Smooth muscle cell (in vitro differentiated cells): Measurements from ENCODE around the gene NUTM2E. TPM values are rescaled to one million over a fixed set of nuclear protein-coding genes. Genes with fewer than 3 reads are reported as not detected.
"Not testable (repeated sequence)": the region's sequence is repeated elsewhere in the genome, so short reads cannot be mapped to it uniquely, and the experiment has no call there.

Source experiments
- DNase-seq: peaks from one replicate; lab custom pipeline; 2025; ENCODE audit not compliant: unreplicated experiment; lab: John Stamatoyannopoulos, UW
- H2AFZ ChIP-seq: fragments of 200-600 bp; sonication (generic); 2 replicates; pipeline ENCODE4 v1.6.0; 2016; ENCODE audit warnings: antibody characterized with exemption, low read depth, mild to moderate bottlenecking
- H3F3A ChIP-seq: fragments of 200-600 bp; sonication (generic); 2 replicates; pipeline ENCODE4 v1.6.0; 2017; ENCODE audit warnings: antibody characterized with exemption, low read depth
- H3K27ac ChIP-seq: fragments of 200-600 bp; sonication (generic); 2 replicates; pipeline ENCODE4 v1.5.1; 2016; ENCODE audit warnings: low read depth, mild to moderate bottlenecking
- H3K27me3 ChIP-seq: fragments of 200-600 bp; sonication (generic); 2 replicates; pipeline ENCODE4 v1.6.1; 2016; ENCODE audit warnings: low read depth, mild to moderate bottlenecking
- H3K36me3 ChIP-seq: fragments of 200-600 bp; sonication (generic); 2 replicates; pipeline ENCODE4 v1.5.1; 2016; ENCODE audit warnings: low read depth
- H3K4me1 ChIP-seq: fragments of 200-600 bp; sonication (generic); 2 replicates; pipeline ENCODE4 v1.5.1; 2016; ENCODE audit warnings: low read depth
- H3K4me2 ChIP-seq: fragments of 200-600 bp; sonication (generic); 2 replicates; pipeline ENCODE4 v1.6.0; 2016; ENCODE audit warnings: mild to moderate bottlenecking
- H3K4me3 ChIP-seq: fragments of 200-600 bp; sonication (generic); 2 replicates; pipeline ENCODE4 v1.5.1; 2016; ENCODE audit warnings: mild to moderate bottlenecking
- H3K79me2 ChIP-seq: fragments of 200-600 bp; sonication (generic); 2 replicates; pipeline ENCODE4 v1.6.0; 2016; ENCODE audit warnings: low read depth, mild to moderate bottlenecking
- H3K9ac ChIP-seq: fragments of 200-600 bp; sonication (generic); 2 replicates; pipeline ENCODE4 v1.6.0; 2016; ENCODE audit warnings: low read depth
- H3K9me3 ChIP-seq: fragments of 200-600 bp; sonication (generic); replicated peaks from 2 replicates; pipeline ENCODE4 v1.5.1; 2016; ENCODE audit warnings: low read depth
- H4K20me1 ChIP-seq: fragments of 200-600 bp; sonication (generic); 2 replicates; pipeline ENCODE4 v1.6.0; 2016; ENCODE audit warnings: low read depth
- WGBS: methylation state at CpG from one replicate; pipeline ENCODE4 v1.1.7; 2016; ENCODE audit warnings: low lambda C conversion rate; 5-methylcytosine and 5-hydroxymethylcytosine counted together
- polyA plus RNA-seq: library from polyadenylated mRNA; unstranded; fragments of >200 nt; fragmentation: Nextera tagmentation; extraction: Ambion mirVana; gene quantifications from 2 replicates; pipeline ENCODE4 v1.2.1, GENCODE V29; 2016
- total RNA-seq: library from RNA; depleted of rRNA; stranded (reverse); fragments of >200 nt; gene quantifications from 2 replicates; pipeline ENCODE4 v1.2.3, GENCODE V29; 2014

Gene NUTM2E
- total and polyA plus RNA-seq, 2 experiments from 2014 or later = not detected

DNA sequence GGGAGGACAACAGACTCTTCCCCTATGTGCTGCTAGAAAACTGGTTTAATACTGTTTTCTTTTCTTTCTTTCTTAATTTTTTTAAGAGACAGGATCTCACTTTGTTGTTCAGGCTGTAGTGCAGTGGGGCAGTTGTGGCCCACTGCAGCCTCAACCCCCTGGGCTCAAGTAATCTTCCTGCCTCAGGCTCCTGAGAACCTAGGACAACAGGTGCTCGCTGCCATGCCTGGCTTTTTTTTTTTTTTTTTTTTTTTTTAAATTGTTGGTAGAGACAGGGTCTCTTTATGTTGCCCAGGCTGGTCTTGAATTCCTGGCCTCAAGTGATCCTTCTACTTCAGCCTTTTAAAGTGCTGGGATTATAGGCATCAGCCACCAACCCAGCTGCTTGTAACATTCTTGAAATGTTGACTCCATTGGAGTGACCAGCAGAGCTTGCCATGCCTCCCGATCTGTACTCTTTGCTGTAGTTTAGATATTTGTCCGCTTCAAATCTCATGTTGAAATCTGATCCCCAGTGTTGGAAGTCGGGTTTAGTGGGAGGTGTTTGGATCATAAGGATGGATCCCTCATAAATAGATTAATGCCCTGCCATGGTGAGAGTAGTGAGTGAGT, 34.5 kb upstream of the NUTM2E start:
- H3K4me1 ChIP-seq, H3K79me2 ChIP-seq, H3K9me3 ChIP-seq, H3K4me3 ChIP-seq, DNase-seq, H3K27me3 ChIP-seq, H3F3A ChIP-seq, H3K27ac ChIP-seq, H3K36me3 ChIP-seq, H3K4me2 ChIP-seq, H2AFZ ChIP-seq, H4K20me1 ChIP-seq, H3K9ac ChIP-seq: not testable (repeated sequence)
- 88% methylated on average over 3 of the region's 4 CpGs for WGBS

DNA sequence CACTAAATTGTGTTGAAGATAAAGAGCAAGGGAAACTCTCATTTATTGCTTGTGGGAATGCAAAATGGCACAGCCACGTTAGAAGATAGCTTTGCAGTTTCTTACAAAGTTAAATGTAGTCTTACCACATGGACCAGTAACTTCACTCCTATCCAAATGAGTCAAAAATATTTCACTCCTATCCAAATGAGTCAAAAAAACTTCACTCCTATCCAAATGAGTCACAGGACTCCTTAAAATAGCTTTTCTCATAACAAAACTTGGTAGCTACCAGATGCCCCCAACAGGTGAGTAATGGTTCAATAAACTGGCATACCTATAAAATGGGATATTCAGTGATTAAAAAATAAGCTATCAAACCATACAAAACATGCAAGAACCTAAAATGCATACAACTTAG, 27.2 kb upstream of the NUTM2E start:
- no CpG with 5 or more reads among the region's 1 CpG for WGBS

DNA sequence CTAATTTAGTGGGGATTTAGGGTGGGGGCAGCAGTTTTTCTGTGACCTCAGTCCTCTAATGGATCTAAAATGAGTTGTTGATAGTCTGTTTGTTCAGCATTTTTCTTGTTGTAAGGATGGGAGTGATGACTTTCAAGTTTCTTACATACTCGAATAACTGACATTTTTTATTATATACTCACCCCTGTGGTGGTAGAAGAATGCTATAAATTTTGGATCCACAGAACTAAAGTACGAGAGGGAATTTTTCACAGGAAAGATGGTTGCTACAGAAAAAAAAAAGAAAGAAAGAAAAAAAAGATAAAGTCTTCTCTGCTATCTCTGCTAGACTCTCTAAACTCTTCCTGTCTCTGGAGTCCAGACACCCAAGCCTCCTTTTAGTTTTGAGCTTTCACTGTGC, 20.7 kb upstream of the NUTM2E start:
- H3K27ac ChIP-seq, H3K27me3 ChIP-seq, H3K4me2 ChIP-seq, H3F3A ChIP-seq, H3K4me1 ChIP-seq, DNase-seq, H3K9me3 ChIP-seq, H3K79me2 ChIP-seq, H3K4me3 ChIP-seq, H4K20me1 ChIP-seq, H2AFZ ChIP-seq, H3K36me3 ChIP-seq, H3K9ac ChIP-seq: not testable (repeated sequence)
- WGBS = 47% methylated on average over 2 of the region's 2 CpGs

More for the DNA sequence above, 27.2 kb upstream of the NUTM2E start:
- H3K27ac ChIP-seq, H4K20me1 ChIP-seq, H3F3A ChIP-seq, H3K4me3 ChIP-seq, H3K4me1 ChIP-seq, H3K9ac ChIP-seq, H3K36me3 ChIP-seq, H2AFZ ChIP-seq, H3K79me2 ChIP-seq, H3K9me3 ChIP-seq, H3K27me3 ChIP-seq, H3K4me2 ChIP-seq, DNase-seq: not testable (repeated sequence)

DNA sequence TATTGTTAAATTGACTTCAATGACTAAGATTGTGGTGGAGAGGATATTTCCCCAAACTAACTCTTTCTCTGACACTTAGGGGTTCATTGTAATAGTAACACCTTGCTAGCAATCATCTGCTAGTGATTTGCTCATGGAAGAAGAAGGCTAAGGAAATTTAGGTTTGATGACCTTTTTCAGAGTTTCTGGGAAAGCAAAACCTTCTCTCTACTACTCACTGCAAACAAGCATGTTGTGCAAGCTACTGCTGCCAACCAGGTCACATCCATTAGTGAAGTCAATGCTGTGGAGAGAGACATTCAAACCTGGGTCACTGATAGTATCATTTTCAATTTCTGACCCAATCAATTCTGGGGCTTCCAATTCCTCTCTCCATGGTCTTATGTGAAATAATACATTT, 14.6 kb upstream of the NUTM2E start:
- H3K27me3 ChIP-seq, DNase-seq, H3K4me3 ChIP-seq, H3K4me1 ChIP-seq, H3K27ac ChIP-seq, H3F3A ChIP-seq, H3K9ac ChIP-seq, H3K4me2 ChIP-seq, H3K9me3 ChIP-seq, H2AFZ ChIP-seq, H3K36me3 ChIP-seq, H3K79me2 ChIP-seq: not testable (repeated sequence)
- H4K20me1 ChIP-seq = peaks cover 11% of the 10 kb centered on the region

DNA sequence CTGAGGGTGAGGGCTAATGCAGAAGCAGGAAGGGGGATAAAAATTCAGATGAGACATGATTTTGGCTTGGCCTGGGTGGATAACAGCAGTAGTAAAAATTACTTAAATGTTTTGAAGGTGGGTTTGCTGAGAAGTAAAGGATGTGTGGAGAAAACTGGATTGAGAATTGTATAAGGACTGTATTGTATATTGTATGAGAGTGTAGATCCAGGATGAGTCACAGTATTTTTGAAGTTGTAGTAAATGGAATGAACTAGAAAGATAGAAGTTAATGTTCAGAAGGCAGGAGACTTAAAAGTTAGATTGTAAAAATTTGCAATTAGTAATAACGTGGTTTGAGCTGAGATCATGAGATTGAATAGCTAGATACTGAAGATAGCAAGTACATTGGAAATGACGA, 10.2 kb upstream of the NUTM2E start:
- H2AFZ ChIP-seq, DNase-seq, H3K9ac ChIP-seq, H3K4me2 ChIP-seq, H3K4me1 ChIP-seq, H3K4me3 ChIP-seq, H3F3A ChIP-seq, H3K27me3 ChIP-seq, H3K27ac ChIP-seq, H3K79me2 ChIP-seq, H3K9me3 ChIP-seq, H4K20me1 ChIP-seq, H3K36me3 ChIP-seq: not testable (repeated sequence)
- 88% methylated on average over 2 of the region's 2 CpGs for WGBS

DNA sequence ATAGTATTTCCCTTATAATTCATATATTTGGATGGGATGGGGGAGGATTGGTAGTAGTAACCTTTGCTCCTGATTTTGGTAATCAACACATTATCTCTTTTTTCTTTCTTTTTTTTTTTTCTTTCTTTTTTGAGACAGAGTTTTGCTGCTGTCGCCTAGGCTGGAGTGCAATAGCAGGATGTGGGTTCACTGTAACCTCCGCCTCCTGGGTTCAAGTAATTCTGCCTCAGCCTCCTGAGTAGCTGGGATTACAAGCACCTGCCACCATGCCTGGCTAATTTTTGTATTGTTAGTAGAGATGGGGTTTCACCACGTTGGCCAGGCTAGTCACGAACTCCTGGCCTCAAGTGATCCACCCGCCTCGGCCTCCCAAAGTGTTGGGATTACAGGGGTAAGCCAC, 3.2 kb upstream of the NUTM2E start:
- H3K9me3 ChIP-seq = not testable (repeated sequence)

DNA sequence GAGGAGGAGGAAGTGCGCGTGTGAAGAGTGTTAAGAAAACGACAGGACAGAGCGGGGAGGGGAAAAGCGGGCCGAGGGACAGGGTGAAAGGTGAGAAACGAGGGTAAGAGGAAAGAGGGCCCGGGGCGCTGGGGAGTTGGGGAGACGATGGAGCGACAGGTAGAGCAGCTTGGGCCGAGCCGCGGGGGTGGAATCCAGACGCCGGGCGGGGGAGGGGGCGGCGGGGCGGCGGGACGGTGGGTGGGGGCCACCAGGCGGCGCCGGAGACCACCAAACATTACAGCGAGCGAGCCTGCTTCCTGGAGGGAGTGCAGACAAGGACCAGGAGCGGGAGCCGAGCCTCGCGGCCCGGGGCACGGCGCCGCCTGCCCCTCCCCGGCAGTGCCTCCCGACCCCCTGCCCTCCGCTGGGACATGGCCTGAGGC, 940 bp upstream of the NUTM2E start:
- H3K36me3 ChIP-seq, DNase-seq, H3K4me1 ChIP-seq, H3K9me3 ChIP-seq, H3K27ac ChIP-seq, H3F3A ChIP-seq, H2AFZ ChIP-seq, H3K27me3 ChIP-seq: not testable (repeated sequence)
- H3K79me2 ChIP-seq = peaks cover 45% of the 10 kb centered on the region
- H4K20me1 ChIP-seq = peaks cover 17% of the 10 kb centered on the region
- H3K9ac ChIP-seq = peak overlapping the region; percentile 90
- H3K4me3 ChIP-seq = peak overlapping the region; percentile 67
- WGBS = no CpG with 5 or more reads among the region's 38 CpGs
- peak overlapping the region; percentile 90 for H3K4me2 ChIP-seq

More for the DNA sequence above, 3.2 kb upstream of the NUTM2E start:
- peaks cover 17% of the 10 kb centered on the region for H4K20me1 ChIP-seq
- not testable (repeated sequence) for DNase-seq, H3K4me3 ChIP-seq, H3K9ac ChIP-seq, H2AFZ ChIP-seq, H3K27ac ChIP-seq, H3K36me3 ChIP-seq, H3K4me2 ChIP-seq, H3K27me3 ChIP-seq, H3K4me1 ChIP-seq, H3F3A ChIP-seq
- WGBS = 86% methylated on average over 6 of the region's 6 CpGs
- peaks cover 47% of the 10 kb centered on the region for H3K79me2 ChIP-seq

DNA sequence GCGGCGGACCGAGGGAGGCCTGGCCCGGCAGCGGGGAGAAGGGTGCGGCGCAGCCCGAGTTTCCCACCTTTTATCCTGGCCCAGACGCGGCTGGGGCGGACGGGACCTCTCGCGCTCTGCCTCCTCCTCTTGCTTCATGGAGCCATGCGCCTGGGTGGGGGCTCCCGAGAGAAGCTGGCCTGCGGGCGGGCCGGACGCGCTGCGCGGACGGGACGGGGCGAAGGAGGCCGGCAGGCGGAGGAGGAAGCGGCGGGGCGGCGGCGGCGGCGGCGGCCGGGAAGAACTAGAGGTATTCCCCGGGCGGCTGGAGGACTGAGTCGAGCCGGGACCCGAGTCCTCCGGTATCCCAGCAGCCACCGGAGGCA, 426 bp upstream of the NUTM2E start:
- DNase-seq, H2AFZ ChIP-seq, H3K27me3 ChIP-seq, H3F3A ChIP-seq, H3K9me3 ChIP-seq, H3K36me3 ChIP-seq, H3K4me1 ChIP-seq: not testable (repeated sequence)
- Histone ChIP-seq H3K4me3 (peak overlapping the region; percentile 67), H3K79me2 (peaks cover 44% of the 10 kb centered on the region), H3K4me2 (peak overlapping the region; percentile 78), H3K9ac (peak overlapping the region; percentile 90), H4K20me1 (peaks cover 17% of the 10 kb centered on the region), H3K27ac (peak overlapping the region; percentile 85)
- WGBS = 0% methylated on average over 12 of the region's 44 CpGs

DNA sequence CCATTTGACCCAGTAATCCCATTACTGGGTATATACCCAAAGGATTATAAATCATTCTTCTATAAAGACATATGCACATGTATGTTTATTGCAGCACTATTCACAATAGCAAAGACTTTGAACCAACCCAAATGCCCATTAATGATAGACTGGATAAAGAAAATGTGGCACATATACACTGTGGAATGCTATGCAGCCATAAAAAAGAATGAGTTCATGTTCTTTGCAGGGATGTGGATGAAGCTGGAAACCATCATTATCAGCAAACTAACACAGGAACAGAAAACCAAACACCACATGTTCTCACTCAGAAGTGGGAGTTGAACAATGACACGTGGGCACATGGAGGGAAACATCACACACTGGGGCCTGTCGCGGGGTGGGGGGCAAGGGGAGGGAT, 7.3 kb downstream of the NUTM2E start:
- 86% methylated on average over 3 of the region's 3 CpGs for WGBS
- not testable (repeated sequence) for H3K9me3 ChIP-seq, H3K4me3 ChIP-seq, H3K4me2 ChIP-seq, H4K20me1 ChIP-seq, H3K36me3 ChIP-seq, H3K27me3 ChIP-seq, H3K27ac ChIP-seq, DNase-seq, H3F3A ChIP-seq, H2AFZ ChIP-seq, H3K4me1 ChIP-seq, H3K79me2 ChIP-seq, H3K9ac ChIP-seq
